ENCODE measurements around the gene SLC25A42.
"Not testable (repeated sequence)": the region's sequence is repeated elsewhere in the genome, so short reads cannot be mapped to it uniquely, and the experiment has no call there.

The SLC25A42 gene

DNA sequence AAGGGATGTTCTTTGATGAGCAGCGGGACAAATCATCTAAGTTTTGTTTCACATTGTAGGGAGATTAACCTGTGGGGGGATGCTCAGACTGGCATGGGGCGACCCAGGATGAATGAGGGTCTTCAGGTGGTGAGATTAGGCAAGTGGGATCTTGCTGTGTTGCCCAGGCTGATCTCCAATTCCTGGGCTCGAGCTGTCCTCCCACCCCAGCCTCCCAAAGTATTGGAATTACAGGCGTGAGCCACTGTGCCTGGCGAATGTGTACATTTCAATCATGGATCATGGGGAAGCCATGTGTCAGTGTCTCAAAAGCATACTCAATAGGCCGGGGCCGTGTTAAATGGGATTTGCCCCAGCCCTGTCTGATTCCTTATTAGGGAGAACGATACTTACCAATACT lies 8.1 kb downstream of the SLC25A42 start:
- no peak for DNase-seq

DNA sequence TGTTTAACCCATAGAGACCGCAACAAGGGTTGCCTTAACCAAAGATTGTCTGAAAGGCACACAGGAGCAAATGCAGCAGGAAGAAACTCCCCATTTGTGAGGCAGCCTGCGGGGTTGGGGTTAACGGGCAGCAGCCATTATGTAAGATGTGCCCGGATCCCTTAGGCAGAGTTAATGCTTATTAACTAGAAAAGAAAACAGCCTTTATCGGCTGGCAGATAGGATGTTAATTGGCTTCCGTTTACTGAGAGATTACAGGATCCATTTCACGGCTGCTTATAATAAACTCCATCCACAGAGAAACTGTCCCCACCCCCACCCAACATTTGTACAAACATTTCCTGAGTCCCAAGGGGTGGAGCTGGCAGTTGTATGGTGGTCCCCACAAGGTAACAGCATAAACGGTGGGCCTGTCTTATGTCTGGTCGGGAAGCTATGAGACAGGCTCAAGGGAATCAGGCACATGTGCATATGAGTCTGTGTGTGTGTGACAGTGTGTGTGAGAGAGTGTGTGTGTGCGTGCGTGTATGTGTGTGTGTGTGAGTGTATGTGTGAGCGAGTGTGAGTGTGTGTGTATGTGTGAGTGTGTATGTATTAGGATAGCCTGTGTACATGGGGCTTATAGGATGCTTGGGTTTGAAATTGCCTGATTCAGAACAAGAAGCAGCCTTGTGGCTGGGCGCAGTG lies 10.5 kb downstream of the SLC25A42 start:
- DNase-seq: no peak

DNA sequence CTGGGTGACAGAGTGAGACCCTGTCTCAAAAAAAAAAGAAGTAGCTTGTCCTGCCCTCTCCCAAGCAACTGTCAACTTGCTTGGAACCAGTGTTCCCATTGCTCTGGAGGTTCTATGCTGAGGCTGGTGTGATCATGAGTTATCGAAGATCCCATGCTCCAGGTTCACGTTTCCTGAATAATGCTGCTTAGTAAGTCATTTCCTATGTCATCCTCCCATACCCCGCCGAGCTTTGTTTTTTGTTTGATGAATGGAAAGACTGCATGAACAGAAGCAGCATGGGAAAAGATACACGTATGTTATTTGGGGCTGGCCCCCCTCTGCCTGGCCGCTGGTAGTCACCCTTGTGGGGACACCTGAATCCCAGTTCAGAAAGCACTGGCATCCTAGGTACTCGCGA lies 11.3 kb downstream of the SLC25A42 start:
- DNase-seq: no peak

DNA sequence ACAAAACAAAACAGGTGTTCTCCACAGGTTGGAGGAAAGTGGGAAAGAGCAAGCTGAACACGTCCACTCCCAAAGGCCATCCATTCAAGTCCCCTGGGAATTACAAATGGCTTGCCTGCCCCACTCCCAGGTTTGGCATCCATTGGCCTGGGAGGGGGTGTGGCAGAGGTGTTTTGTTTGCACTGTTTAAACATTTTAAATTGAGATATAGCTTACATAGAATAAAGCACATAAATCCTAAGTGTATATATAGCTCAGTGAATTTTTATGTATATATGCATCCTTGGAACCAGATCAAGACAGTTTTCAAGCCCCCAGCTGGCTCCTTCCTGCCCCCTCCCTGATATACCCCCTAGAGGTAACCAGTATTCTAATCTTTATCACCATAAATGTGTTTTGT lies 12.7 kb downstream of the SLC25A42 start:
- DNase-seq: no peak

DNA sequence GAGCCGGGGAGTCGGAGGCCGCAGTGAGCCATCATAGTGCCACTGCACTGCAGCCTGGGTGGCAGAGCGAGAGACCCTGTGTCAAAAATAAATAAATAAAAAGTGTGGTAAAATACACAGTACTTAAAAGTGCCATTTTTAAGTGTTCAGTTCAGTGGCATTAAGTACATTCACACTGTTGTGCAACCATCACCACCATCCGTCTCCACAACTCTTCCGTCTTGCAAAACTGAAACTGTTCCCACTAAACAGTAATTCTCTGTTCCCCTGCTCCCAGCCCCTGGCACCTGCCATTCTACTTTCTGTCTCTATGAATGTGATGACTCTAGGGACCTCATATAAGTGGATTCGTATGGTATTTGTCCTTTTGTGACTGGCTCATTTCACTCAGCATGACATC lies 13.3 kb downstream of the SLC25A42 start:
- no peak for DNase-seq

DNA sequence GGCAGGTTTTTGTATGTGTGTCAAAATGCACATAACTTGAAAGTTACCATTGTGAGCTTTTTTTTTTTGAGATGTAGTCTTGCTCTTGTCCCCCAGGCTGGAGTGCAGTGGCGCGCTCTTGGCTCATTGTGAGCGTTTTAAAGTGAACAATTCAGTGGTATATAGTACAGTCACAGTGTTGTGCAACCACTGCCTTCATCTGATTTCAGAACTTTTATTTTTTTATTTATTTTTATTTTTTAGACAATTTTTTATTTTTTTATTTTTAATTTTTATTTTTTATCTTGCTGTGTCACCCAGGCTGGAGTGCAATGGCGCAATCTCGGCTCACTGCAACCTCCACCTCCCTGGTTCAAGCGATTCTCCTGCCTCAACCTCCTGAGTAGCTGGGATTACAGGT lies 15.0 kb downstream of the SLC25A42 start:
- no peak for DNase-seq

DNA sequence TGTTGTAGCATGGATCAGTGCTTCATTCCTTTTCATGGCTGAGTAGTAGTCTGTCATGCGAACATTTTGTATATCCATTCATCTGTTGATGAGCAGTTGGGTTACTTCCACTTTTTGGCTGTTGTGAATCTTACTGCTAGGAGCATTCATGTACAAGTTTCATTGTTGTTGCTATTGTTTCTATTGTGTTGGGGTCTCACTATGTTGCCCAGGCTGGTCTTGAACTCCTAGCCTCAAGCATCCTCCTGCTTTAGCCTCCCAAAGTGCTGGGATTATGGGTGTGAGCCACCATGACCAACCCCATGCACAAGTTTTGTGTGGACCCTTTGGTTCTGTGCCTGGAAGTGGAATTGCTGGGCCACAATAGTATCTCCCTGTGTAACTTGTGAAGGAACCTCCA lies 15.8 kb downstream of the SLC25A42 start:
- DNase-seq: no peak

DNA sequence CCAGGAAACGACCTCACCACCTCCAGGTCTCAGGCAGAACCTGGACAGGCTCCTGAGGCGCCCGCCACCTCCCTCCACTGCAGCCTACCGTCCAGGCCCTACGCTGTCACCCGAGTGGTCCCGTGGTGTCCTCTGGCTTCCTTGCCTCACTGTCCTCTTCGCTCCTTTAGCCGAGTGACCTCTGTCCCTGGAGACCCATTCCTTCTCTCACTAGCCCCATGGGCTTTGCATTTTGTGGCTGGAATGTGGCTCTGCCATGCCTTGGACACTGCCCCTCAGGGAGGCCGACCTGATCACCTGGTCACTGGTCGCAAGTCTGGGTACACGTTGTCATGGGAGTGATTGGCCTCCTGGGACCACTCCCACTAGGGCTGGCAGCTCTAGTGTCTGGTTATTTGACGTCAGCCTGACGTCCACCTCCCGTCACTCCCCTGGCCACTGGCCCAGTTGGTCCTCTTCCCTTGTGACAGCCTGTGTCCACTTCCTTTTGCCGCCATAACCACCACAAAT lies 17.9 kb downstream of the SLC25A42 start:
- no peak for DNase-seq

DNA sequence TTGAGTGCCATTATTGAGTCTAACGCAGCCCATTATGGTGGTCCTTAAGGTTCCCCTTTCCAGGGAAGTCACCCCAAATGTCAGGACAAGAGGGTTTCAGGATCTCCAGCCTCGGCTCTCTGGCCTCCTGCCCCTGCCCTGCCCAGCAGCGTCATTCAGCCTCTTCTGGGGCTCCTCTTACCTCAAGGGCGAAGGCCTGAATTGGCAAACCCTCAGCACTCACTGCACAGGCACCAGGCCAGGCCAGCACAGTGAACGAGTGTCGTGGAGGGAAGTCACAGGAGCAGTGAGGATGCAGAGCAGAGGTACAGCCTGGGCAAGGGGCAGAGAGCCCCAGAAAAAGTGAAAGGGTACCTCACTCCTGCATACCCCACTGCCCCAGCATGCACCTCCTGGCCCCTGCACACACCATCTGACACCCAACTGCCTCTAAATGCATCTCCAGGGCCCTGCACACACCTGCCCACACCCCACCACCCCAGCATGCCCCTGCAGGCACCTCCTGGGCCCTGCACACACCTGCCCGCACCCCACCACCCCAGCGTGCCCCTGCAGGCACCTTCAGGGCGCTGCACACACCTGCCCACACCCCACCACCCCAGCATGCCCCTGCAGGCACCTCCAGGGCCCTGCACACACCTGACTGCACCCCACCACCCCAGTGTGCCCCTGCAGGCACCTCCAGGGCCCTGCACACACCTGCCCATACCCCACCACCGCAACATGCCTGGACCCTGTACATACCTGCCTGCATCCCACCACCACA lies 19.8 kb downstream of the SLC25A42 start:
- DNase-seq: no peak

DNA sequence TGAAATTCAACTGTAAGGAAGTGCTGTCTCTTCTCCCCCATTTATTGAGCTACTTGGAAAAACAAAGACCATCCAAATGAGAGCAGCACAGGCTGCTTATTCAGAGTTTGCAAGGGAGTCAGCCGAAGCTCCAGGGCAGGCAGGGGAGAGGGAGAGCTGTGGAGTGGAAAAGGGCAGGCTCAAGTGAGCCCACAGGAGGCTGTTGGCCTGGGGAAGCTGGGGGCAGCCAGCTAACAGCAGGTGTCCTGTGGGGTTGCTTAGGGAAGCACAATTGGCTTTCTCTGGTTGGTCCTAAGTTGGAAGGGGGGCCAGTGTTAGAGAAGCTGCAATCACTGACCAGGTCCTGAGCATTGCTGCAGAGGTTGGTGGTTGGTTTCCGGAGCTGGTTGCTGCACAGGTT lies 23.9 kb downstream of the SLC25A42 start:
- no peak for DNase-seq

DNA sequence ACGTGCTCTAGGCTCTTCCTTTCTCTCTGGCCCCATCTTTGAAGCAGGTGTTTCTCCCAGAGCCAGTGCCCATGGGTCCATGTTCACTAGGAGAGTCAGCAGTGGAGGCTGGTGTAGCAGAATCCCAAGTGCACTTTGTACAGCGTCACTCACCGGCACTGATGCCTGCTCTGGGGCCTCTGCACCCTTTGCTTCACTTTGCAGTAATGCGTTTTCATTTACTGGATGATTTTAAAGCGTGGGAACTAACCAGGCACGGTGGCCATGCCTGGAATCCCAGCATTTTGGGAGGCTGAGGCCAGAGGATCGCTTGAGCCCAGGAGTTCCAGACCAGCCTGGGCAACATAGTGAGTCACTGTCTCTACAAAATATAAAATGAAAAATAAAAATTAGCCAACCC lies 30.7 kb downstream of the SLC25A42 start:
- no peak for DNase-seq

DNA sequence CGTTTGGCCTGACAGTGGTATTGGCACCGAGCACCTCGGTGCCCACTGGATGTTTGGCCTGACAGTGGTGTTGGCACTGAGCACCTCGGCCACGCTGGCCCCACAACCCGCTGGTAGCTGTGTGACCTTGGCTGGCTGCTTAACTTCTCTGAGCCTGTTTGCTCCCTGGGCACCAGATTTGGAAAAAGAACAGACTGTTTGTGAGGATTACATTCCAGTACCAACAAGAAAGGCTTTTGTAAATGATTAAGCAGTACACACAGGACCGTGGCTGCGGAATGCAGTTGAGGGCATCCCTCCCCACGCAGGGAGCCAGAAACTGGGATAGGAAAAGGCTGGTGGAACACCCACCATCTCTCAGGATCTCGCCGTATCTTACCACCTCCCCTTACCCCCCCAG lies 31.9 kb downstream of the SLC25A42 start:
- DNase-seq: no peak

DNA sequence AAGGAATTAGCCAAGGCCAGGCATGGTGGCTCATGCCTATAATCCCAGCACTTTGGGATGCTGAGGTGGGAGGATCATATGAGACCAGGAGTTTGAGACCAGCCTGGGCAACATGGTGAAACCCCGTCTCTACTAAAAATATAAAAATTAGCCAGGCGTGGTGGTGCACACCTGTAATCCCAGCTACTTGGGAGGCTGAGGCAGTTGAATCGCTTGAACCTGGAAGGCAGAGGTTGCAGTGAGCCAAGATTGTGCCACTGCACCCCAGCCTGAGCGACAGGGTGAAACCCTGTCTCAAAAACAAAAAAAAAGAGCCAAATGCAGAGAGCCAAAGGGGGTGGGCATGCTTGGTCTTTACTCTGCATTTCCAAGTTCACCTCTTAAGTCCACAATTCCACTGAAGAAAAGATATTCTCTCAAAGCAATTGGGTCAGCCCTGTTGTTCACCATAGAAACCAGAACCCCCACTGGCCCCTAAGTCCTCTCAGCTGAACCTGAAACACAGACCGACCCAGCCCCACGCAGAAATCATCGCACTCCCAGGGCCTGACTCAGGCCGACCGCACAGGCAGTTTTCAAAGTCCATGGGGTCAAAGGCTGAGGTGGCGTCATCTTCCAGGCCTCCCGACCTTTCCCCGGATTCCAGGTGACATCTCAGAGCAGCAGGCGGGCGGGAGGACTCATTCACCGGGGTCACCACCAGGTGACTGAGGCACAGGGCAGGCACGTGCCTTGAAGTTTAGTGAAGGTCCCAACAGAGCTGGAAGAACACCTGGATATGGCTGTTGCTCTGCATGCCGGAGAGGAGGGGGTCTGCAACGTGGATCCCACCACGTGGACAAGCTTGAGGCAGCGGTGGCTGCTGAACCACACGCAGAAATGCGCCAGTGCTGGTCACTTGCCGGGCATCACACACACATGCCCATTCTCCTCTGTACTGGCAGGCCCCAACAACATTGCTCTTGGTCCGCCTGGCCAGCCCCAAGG lies 33.1 kb downstream of the SLC25A42 start:
- no peak for DNase-seq

DNA sequence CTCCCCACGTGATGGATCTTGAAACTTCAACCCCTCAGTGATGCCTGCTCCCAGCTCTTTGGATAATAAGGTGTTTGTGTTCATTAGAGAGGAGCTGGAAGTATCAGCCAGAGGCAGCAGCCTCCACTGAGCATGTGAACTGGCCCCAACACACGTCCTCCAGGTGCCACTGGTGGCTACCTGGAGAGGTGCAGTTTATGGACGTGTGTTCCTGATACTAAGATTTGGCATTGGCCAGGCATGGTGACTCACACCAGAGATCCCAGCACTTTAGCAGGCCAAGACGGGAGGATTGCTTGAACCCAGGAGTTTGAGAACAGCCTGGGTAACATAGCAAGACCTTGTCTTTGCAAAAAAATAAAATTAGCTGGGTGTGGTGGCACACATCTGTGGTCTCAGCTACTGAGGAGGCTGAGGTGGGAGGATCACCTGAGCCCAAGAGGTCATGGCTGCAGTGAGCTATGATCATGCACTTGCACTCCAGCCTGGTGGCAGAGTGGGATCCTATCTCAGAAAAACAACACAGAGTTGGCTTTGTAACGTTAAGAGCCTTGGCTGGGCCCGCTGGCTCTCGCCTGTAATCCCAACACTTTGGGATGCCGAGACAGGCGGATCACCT lies 34.4 kb downstream of the SLC25A42 start:
- DNase-seq: no peak

DNA sequence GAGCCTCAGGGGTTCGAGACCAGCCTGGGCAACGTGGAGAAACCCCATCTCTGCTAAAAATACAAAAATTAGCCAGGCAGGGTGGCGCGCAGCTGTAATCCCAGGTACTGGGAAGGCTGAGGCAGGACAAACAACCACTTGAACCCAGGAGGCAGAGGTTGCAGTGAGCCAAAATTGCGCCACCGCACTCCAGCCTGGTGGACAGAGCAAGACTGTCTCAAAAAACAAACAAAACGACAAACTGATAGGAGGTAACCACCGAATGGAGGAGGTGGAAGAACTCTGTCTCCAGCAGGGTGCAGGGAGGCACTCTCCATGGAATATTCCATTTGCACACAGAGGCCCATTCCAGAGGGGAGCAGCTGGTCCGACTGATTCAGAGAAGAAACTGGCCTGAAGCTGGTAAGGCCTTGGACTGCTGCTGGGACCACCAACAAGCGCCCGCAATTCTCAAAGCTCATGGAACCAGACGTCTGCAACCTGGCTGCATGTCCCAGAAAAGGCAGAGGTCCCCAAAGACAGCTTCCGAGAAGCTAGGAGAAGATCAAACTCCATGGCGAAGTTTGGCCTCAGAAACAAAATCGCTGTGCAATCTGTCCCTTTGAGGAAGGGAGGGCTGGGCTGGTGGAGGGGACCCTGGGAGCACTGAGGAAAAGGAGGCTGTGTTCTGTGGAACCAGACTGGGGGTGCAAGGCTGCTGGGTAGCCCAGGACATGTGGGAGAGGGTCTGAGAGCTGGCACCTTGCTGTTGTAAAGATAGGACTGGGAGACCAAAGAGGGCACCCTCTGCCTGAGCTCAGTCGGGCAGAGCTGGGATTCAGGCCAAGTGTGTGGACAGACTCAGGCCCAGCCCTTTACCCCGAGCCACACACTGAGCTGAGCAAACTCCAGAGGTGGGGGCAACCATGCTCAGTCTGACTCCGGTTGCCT lies 35.2 kb downstream of the SLC25A42 start:
- DNase-seq: no peak

DNA sequence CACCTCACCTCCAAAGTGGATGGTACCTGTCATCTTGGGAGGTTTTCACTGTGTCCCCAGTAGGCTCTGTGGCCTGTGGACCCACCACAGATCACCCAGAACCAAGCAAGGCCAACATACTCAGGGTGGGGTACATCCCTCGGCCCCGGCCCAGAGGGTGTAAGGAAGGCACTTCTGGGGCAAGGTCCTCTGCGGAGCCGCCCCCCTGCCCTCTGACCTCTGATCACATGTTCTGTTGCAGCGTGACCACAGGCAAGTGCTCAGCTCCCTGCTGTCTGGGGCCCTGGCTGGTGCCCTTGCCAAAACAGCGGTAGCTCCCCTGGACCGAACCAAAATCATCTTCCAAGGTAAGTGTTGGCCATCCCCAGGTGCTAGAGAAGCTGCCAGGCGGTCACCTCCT lies 37.7 kb downstream of the SLC25A42 start:
- DNase-seq: no peak

DNA sequence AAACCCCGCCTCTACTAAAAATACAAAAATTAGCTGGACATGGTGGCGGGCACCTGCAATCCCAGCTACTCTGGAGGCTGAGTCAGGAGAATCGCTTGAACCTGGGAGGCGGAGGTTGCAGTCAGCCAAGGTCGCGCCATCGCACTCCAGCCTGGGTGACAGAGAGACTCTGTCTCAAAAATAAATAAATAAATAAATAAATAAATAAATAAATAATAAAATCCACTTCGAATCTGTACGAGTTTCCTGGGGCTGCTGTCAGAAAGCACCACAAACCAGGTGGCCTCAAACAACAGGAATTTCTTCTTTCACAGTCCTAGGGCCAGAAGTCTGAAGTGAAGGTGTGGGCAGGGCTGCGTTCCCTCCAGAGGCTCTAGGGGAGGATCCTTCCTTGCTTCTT lies 38.8 kb downstream of the SLC25A42 start:
- DNase-seq: not testable (repeated sequence)

DNA sequence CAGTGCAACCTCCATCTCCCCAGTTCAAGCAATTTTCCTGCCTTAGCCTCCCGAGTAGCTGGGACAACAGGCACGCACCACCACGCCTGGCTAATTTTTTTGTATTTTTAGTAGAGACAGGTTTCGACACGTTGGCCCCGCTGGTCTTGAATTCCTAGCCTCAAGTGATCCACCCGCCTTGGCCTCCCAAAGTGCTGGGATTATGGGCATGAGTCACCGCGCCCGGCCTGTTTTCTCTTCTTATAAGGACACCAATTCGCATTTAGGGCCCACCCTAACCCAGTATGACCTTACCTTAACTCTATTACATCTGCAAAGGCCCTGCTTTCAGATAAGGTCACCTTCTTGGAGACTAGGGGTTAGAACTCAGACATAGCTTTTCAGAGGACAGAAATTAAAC lies 39.4 kb downstream of the SLC25A42 start:
- no peak for DNase-seq

DNA sequence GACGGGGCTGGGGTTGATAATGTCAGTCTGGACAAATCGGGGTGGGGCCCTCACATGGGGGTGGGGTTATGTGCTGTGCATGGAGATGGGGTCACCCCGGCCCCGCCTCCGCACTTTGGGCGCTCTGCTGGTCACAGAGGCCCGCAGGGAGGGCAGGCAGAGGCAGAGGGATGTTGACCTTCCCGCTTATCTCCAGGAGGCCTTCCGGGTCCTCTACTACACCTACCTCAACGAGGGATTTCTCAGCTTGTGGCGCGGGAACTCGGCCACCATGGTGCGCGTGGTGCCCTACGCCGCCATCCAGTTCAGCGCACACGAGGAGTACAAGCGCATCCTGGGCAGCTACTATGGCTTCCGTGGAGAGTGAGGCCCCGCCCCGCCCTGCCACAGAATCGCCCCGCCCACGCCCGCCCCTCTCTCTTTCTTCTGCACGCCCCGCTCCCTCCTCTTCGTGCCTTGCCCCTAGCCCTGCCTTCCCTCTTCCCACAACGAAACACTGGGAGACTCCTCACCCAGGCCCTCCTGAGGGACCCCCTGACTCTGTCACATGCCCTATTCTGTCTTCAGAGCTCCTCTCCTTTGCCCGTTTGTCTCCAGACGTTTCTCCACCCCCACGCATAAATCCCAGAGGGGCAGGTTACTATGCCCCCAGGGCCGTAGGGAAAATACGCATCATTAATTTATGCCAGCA lies 41.7 kb downstream of the SLC25A42 start:
- DNase-seq: peak; percentile 79

DNA sequence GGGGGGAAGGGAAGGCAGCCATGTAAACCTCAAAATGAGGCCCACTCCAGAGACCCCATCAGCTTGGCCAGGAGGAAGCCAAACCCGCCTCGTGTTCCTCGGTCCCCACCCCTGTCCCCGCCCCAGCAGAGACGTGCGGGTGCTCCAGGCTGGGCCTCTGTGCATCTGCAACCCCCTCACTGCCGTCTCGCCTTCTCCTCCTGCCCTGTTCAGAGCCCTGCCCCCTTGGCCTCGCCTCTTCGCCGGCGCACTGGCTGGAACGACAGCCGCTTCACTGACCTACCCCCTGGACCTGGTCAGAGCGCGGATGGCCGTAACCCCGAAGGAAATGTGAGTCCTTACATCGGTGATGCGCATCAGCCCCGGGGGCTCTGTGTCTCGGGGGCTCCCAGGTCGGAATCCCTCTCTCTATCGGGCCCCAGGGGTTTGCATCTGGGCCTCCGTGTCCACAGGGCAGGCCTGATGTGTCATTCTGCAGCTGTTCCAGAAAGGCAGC lies 42.3 kb downstream of the SLC25A42 start:
- no peak for DNase-seq

DNA sequence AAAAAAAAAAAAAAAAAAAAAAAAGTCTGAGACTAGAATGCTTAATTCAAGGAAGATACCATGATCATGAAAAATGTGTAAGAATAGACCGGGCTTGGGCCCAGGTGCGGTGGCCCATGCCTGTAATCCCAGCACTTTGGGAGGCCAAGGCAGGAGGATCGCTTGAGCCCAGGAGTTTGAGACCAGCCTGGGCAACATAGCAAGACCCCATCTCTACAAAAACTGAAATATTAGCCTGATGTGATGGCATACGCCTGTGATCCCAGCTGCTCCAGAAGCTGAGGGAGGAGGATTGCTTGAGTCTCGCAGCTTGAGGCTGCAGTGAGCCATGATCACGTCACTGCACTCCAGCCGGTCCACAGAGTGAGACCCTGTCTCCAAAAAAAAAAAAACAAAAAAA lies 43.1 kb downstream of the SLC25A42 start:
- not testable (repeated sequence) for DNase-seq

All from DMS79 (cell line).